ENCODE results near the gene DDX1.
"Not testable (repeated sequence)": the region's sequence is repeated elsewhere in the genome, so short reads cannot be mapped to it uniquely, and the experiment has no call there.

Gene DDX1

GRCh38 chr2:15619510-15619909, 27.8 kb downstream of the DDX1 start:
- no peak overlapping the region for H3K9ac ChIP-seq (ENCODE audit: low read length)
- H3K4me3 ChIP-seq (ENCODE audit: low read length) = no peak overlapping the region
- peaks cover 88% of the 10 kb centered on the region for H3K36me3 ChIP-seq (ENCODE audit: control insufficient read depth, insufficient read depth, low read length, severe bottlenecking)
- H3K27me3 ChIP-seq (replicated peaks; ENCODE audit: control insufficient read depth, insufficient read depth, low read length) = no peaks in the 10 kb centered on the region
- H3K4me1 ChIP-seq (ENCODE audit: control insufficient read depth, insufficient read depth, low read length) = peaks cover 11% of the 10 kb centered on the region
- no peaks in the 10 kb centered on the region for H3K9me3 ChIP-seq (ENCODE audit: control insufficient read depth, low read length)
- DNase-seq (ENCODE audit: low read depth) = no peak

- Histone ChIP-seq H3K4me3 (ENCODE audit: low read length) (no peak overlapping the region), H3K4me1 (ENCODE audit: control insufficient read depth, insufficient read depth, low read length) (peaks cover 6% of the 10 kb centered on the region), H3K36me3 (ENCODE audit: control insufficient read depth, insufficient read depth, low read length, severe bottlenecking) (peaks cover 91% of the 10 kb centered on the region), H3K9me3 (ENCODE audit: control insufficient read depth, low read length) (no peaks in the 10 kb centered on the region), H3K27me3 (replicated peaks; ENCODE audit: control insufficient read depth, insufficient read depth, low read length) (no peaks in the 10 kb centered on the region), H3K9ac (ENCODE audit: low read length) (no peak overlapping the region)
- DNase-seq (ENCODE audit: low read depth) = no peak
These were observed 28.3 kb downstream of the DDX1 start for GRCh38 chr2:15619938-15620337.

GRCh38 chr2:15620340-15620739, 28.7 kb downstream of the DDX1 start:
- Histone ChIP-seq H3K4me1 (ENCODE audit: control insufficient read depth, insufficient read depth, low read length) (peaks cover 2% of the 10 kb centered on the region), H3K27me3 (replicated peaks; ENCODE audit: control insufficient read depth, insufficient read depth, low read length) (no peaks in the 10 kb centered on the region), H3K9me3 (ENCODE audit: control insufficient read depth, low read length) (no peaks in the 10 kb centered on the region), H3K36me3 (ENCODE audit: control insufficient read depth, insufficient read depth, low read length, severe bottlenecking) (peaks cover 95% of the 10 kb centered on the region), H3K9ac (ENCODE audit: low read length) (no peak overlapping the region), H3K4me3 (ENCODE audit: low read length) (no peak overlapping the region)
- no peak for DNase-seq (ENCODE audit: low read depth)

- Histone ChIP-seq H3K9me3 (ENCODE audit: control insufficient read depth, low read length) (no peaks in the 10 kb centered on the region), H3K4me3 (ENCODE audit: low read length) (no peak overlapping the region), H3K9ac (ENCODE audit: low read length) (no peak overlapping the region), H3K27me3 (replicated peaks; ENCODE audit: control insufficient read depth, insufficient read depth, low read length) (no peaks in the 10 kb centered on the region), H3K4me1 (ENCODE audit: control insufficient read depth, insufficient read depth, low read length) (no peaks in the 10 kb centered on the region), H3K36me3 (ENCODE audit: control insufficient read depth, insufficient read depth, low read length, severe bottlenecking) (peaks cover 100% of the 10 kb centered on the region)
- no peak for DNase-seq (ENCODE audit: low read depth)
These were observed 29.3 kb downstream of the DDX1 start for GRCh38 chr2:15620857-15621471.

GRCh38 chr2:15621472-15621870, 29.8 kb downstream of the DDX1 start:
- not testable (repeated sequence) for DNase-seq (ENCODE audit: low read depth); H3K9me3 ChIP-seq (ENCODE audit: control insufficient read depth, low read length); H3K4me3 ChIP-seq (ENCODE audit: low read length); H3K27me3 ChIP-seq (replicated peaks; ENCODE audit: control insufficient read depth, insufficient read depth, low read length); H3K9ac ChIP-seq (ENCODE audit: low read length); H3K4me1 ChIP-seq (ENCODE audit: control insufficient read depth, insufficient read depth, low read length)
- peaks cover 100% of the 10 kb centered on the region for H3K36me3 ChIP-seq (ENCODE audit: control insufficient read depth, insufficient read depth, low read length, severe bottlenecking)

GRCh38 chr2:15622214-15622613, 30.5 kb downstream of the DDX1 start:
- H3K36me3 ChIP-seq (ENCODE audit: control insufficient read depth, insufficient read depth, low read length, severe bottlenecking) = peaks cover 100% of the 10 kb centered on the region

GRCh38 chr2:15622614-15623480, 31.2 kb downstream of the DDX1 start:
- Histone ChIP-seq H3K27me3 (replicated peaks; ENCODE audit: control insufficient read depth, insufficient read depth, low read length) (no peaks in the 10 kb centered on the region), H3K4me3 (ENCODE audit: low read length) (no peak overlapping the region), H3K36me3 (ENCODE audit: control insufficient read depth, insufficient read depth, low read length, severe bottlenecking) (peaks cover 100% of the 10 kb centered on the region), H3K9ac (ENCODE audit: low read length) (no peak overlapping the region), H3K9me3 (ENCODE audit: control insufficient read depth, low read length) (no peaks in the 10 kb centered on the region), H3K4me1 (ENCODE audit: control insufficient read depth, insufficient read depth, low read length) (no peaks in the 10 kb centered on the region)
- DNase-seq (ENCODE audit: low read depth) = no peak

More at GRCh38 chr2:15622214-15622613, 30.5 kb downstream of the DDX1 start:
- Histone ChIP-seq H3K4me3 (ENCODE audit: low read length) (no peak overlapping the region), H3K9ac (ENCODE audit: low read length) (no peak overlapping the region), H3K4me1 (ENCODE audit: control insufficient read depth, insufficient read depth, low read length) (no peaks in the 10 kb centered on the region), H3K9me3 (ENCODE audit: control insufficient read depth, low read length) (no peaks in the 10 kb centered on the region), H3K27me3 (replicated peaks; ENCODE audit: control insufficient read depth, insufficient read depth, low read length) (no peaks in the 10 kb centered on the region)
- no peak for DNase-seq (ENCODE audit: low read depth)

GRCh38 chr2:15623481-15623796, 31.8 kb downstream of the DDX1 start:
- Histone ChIP-seq H3K9me3 (ENCODE audit: control insufficient read depth, low read length) (no peaks in the 10 kb centered on the region), H3K4me1 (ENCODE audit: control insufficient read depth, insufficient read depth, low read length) (no peaks in the 10 kb centered on the region), H3K36me3 (ENCODE audit: control insufficient read depth, insufficient read depth, low read length, severe bottlenecking) (peaks cover 100% of the 10 kb centered on the region), H3K27me3 (replicated peaks; ENCODE audit: control insufficient read depth, insufficient read depth, low read length) (no peaks in the 10 kb centered on the region), H3K9ac (ENCODE audit: low read length) (no peak overlapping the region), H3K4me3 (ENCODE audit: low read length) (no peak overlapping the region)
- no peak for DNase-seq (ENCODE audit: low read depth)

- Histone ChIP-seq H3K36me3 (ENCODE audit: control insufficient read depth, insufficient read depth, low read length, severe bottlenecking) (peaks cover 100% of the 10 kb centered on the region), H3K27me3 (replicated peaks; ENCODE audit: control insufficient read depth, insufficient read depth, low read length) (no peaks in the 10 kb centered on the region), H3K4me1 (ENCODE audit: control insufficient read depth, insufficient read depth, low read length) (no peaks in the 10 kb centered on the region), H3K4me3 (ENCODE audit: low read length) (no peak overlapping the region), H3K9me3 (ENCODE audit: control insufficient read depth, low read length) (no peaks in the 10 kb centered on the region), H3K9ac (ENCODE audit: low read length) (no peak overlapping the region)
- no peak for DNase-seq (ENCODE audit: low read depth)
These were observed 32.4 kb downstream of the DDX1 start for GRCh38 chr2:15623898-15624541.

- DNase-seq (ENCODE audit: low read depth) = no peak
- no peaks in the 10 kb centered on the region for H3K27me3 ChIP-seq (replicated peaks; ENCODE audit: control insufficient read depth, insufficient read depth, low read length)
- H3K9me3 ChIP-seq (ENCODE audit: control insufficient read depth, low read length) = no peaks in the 10 kb centered on the region
- no peak overlapping the region for H3K4me3 ChIP-seq (ENCODE audit: low read length)
- H3K9ac ChIP-seq (ENCODE audit: low read length) = no peak overlapping the region
- H3K36me3 ChIP-seq (ENCODE audit: control insufficient read depth, insufficient read depth, low read length, severe bottlenecking) = peaks cover 100% of the 10 kb centered on the region
- no peaks in the 10 kb centered on the region for H3K4me1 ChIP-seq (ENCODE audit: control insufficient read depth, insufficient read depth, low read length)
These were observed 33.2 kb downstream of the DDX1 start for GRCh38 chr2:15624903-15625302.

- Histone ChIP-seq H3K36me3 (ENCODE audit: control insufficient read depth, insufficient read depth, low read length, severe bottlenecking) (peaks cover 100% of the 10 kb centered on the region), H3K4me1 (ENCODE audit: control insufficient read depth, insufficient read depth, low read length) (no peaks in the 10 kb centered on the region), H3K9me3 (ENCODE audit: control insufficient read depth, low read length) (no peaks in the 10 kb centered on the region), H3K4me3 (ENCODE audit: low read length) (no peak overlapping the region), H3K27me3 (replicated peaks; ENCODE audit: control insufficient read depth, insufficient read depth, low read length) (no peaks in the 10 kb centered on the region), H3K9ac (ENCODE audit: low read length) (no peak overlapping the region)
- no peak for DNase-seq (ENCODE audit: low read depth)
These were observed 33.8 kb downstream of the DDX1 start for GRCh38 chr2:15625344-15626036.

Data from adipocyte (in vitro differentiated cells).